ENCODE data around the gene SUPT3H.
"Not testable (repeated sequence)": the region's sequence is repeated elsewhere in the genome, so short reads cannot be mapped to it uniquely, and the experiment has no call there.

Gene SUPT3H

DNA sequence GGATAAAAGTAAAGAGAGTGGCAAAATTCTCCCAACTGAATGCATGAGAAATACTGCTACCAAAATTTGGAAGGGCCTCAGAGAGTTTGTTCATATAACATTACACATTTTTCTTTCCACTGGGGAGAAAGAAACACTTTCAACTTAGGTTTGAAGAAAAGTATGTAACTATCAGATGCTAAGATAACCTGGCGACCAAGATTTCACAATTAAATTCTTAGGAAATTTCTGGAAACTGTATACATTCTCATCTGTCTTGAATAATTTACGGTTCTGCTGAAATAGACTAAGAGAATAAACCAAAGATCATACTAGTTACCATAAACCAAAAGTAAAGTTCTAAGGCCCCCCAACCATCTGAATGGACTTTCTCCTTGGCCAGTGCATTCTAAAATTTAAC lies 462.6 kb downstream of the SUPT3H start:
- DNase-seq: no peak

DNA sequence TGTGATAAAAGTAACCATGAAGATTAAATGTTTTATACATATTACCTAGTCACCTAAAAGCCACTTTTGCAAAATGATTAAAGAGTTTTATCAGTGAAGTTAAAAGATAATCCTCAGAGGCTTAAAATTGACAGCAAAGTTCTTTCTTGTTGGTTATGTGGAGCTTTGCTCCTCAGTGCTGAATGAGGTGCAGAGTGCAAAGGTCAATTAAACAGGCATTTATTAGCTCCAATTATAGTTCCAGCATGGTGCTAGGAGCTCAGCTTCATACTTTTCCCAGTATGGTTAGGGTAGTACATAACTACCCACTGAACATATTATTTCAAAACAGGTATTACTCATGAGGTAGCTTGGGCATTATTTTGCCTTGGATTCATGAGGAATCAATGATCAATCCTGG lies 463.6 kb downstream of the SUPT3H start:
- DNase-seq: no peak

DNA sequence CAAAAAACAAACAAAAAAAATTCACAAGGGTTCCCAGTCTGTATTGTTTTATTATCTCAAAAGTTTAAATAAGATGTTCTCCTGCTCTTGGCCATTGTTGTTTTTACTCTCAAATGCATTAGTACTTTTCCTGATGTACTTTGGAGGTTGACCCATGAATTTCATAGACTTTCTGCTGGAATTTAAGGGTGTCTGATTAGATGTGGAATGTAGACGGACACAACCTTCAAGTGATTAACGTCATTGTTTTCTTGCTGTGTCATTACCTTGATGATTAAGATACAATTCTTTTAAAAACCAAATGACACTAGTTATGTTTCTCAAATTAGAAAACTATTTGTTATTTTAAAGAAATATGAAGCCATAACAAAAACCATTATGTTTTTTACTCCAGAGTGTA lies 471.0 kb downstream of the SUPT3H start:
- no peak for DNase-seq

DNA sequence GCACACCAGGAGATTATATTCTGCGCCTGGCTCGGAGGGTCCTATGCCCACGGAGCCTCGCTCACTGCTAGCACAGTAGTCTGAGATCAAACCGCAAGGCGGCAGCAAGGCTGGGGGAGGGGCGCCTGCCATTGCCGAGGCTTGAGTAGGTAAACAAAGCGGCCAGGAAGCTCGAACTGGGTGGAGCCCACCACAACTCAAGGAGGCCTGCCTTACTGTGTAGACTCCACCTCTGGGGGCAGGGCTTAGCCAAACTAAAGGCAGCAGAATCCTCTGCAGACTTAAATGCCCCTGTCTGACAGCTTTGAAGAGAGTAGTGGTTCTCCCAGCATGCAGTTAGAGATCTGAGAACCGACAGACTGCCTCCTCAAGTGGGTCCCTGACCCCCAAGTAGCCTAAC lies 477.4 kb downstream of the SUPT3H start:
- not testable (repeated sequence) for DNase-seq

DNA sequence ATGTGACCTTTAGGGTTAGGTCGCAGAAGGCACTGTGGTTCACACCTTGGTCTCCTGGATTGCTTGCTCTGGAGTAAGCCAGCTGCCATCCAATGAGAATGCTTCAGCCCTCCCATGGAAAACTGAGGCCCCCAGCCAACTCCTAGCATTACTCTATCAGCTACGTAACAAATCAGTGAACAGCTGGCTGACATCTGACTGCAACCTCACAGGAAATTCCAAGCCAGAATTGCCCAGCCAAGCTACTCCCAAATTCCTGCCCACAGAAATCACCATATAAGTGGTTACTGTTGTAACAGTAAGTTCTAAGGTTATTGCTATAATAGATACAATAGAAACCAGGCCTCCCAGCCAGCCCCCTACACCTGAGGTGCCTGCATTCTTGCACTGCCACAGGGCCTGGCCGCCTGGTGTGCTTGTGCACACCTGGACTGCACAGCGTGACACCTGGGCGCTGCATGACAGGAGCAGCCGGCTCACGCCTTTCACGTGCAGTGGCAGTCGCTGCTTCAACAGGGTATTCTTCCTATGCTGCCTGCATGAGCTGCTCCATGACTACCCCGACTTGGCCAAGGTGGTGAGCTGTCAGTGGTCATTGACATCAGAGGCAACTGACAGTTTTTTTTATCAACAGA lies 479.3 kb downstream of the SUPT3H start:
- DNase-seq: no peak

DNA sequence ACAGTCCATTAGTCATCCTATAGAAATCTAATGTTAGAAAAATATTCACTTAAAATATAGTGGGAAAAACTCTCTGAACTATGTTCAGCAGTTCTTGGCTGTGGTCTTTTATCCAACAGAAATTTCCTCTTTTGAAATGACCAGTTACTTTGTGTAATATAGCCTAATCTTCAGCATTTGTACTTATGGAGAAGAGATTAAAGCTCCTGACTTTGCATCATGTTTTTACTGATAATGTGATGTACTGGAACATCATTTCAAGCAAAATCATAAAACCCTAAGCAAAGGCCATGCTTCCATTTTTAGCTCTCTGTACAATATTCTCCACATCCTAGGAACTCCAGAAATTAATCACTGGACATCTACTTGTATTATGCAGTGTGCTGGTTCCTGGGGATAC lies 480.4 kb downstream of the SUPT3H start:
- no peak for DNase-seq

DNA sequence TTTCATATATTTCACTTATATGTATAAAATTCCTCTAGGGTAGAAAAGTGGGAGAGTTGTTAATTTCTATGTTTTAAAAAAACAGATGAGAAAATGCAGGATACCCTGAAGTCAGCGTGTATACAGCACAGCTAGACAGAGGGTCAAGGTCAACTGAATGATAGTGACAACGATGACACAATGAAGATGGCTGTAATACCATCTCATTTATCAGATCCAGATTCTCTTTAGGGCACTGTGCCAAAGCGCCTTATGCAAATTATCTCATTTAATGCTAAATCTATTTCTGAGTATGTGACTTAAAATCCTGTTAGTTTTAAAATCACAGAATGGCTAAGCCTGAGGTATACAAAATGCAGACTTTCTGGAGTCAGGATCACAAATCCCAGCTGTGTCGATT lies 481.0 kb downstream of the SUPT3H start:
- DNase-seq: no peak

DNA sequence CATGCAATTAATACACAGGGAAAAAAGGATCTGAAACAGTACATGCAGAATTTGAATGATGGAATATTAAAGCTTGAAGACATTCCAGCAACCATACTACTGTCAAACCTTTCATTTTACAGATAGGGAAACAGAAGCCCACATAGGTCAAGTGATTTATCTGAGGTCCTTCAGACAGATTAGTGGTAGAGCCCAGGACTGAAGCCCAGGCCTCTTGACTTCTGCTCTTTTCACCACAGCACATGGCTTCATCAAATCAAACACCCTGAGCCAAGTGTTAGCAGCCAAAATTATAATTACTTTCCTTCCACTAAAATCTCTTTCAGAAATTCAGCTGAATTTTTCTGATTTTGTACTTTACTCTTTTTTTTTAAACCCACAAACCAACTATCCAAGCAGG lies 485.2 kb downstream of the SUPT3H start:
- DNase-seq: no peak

DNA sequence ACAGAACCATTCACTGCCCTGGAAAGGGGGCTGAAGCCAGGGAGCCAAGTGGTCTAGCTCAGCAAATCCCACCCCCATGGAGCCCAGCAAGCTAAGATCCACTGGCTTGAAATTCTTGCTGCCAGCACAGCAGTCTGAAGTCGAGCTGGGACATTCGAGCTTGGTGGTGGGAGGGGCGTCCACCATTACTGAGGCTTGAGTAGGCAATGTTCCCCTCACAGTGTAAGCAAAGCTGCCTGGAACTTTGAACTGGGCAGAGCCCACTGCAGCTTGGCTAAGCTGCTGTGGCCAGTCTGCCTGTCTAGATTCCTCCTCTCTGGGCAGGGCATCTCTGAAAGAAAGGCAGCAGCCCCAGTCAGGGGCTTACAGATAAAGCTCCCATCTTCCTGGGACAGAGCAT lies 498.7 kb downstream of the SUPT3H start:
- DNase-seq: not testable (repeated sequence)

DNA sequence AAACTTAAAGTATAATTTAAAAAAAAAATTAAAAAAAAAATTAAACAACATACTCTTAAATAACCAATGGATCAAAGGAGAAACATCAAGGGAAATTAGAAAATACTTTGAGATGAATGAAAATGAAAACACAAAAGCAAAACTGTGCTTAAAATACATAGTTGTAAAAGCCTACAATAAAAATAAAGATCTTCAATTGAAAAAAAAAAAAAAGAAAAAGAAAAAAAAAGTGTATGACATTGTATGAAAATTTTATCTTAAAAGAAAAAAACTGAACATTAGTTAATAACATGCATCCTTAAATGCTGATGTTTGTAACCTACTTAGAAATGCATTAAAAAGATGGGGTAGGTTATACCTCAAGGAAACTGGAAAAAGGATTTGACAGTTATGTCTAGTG lies 501.1 kb downstream of the SUPT3H start:
- not testable (repeated sequence) for DNase-seq

DNA sequence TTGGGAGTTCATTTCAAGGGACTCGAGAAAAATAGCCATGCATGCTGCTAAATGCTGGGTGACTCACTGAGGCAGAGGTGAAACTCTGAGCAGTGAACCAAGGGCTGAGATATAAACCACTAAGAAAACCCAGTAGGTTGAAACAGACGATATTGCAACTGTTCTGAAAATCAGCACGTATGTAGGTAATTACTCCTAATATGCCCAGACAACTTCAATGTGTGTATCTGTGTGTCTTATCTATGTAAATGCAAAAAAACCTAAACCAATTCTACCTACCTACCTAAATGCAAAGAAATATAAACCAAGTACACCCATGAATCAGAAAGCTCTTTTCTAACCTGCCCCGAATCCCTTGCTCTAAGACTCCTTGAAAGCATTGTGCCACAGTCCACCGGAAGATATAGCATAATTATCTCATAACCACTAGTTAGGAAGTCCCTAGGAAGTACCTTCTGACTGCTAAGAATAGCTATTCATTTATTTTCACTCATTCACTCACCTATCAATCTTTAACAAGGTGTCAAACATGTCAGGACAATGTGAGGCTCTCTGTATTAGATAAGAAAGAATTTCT lies 508.3 kb downstream of the SUPT3H start:
- no peak for DNase-seq

DNA sequence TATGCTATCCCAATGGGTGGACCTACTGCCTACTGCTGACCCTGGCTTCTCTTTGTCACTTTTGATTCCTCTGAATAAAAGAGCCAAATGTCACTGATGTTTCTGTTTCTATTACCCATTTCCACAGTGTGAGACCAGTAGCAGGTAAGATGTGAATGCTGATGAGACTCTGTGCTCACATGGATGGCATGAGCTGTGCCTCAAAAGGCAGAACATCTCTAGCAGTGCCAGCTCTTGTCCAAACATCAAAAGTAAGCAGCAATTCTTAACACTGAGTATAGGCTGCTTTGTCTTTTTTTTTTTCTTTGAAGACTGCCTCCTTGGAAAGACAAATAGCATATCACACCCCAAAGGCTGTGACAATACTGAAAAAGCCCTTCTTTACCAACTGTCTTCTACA lies 508.8 kb downstream of the SUPT3H start:
- DNase-seq: no peak

DNA sequence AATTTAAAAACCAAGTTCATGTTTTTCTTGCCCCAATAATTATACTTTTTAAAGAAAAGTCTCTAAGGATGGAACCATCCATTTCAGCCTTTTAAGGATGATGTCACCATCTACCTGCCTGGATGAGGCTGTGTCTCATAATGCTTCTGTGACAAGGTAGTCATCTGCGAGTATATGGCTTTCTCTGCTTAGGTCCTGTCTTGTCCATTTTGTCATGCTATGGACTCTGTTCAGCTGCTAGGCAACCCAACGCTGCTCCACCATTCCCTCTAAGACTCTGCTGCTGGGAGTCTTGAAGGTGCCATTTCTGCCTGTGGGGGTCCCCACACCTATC lies 509.4 kb downstream of the SUPT3H start:
- DNase-seq: no peak

DNA sequence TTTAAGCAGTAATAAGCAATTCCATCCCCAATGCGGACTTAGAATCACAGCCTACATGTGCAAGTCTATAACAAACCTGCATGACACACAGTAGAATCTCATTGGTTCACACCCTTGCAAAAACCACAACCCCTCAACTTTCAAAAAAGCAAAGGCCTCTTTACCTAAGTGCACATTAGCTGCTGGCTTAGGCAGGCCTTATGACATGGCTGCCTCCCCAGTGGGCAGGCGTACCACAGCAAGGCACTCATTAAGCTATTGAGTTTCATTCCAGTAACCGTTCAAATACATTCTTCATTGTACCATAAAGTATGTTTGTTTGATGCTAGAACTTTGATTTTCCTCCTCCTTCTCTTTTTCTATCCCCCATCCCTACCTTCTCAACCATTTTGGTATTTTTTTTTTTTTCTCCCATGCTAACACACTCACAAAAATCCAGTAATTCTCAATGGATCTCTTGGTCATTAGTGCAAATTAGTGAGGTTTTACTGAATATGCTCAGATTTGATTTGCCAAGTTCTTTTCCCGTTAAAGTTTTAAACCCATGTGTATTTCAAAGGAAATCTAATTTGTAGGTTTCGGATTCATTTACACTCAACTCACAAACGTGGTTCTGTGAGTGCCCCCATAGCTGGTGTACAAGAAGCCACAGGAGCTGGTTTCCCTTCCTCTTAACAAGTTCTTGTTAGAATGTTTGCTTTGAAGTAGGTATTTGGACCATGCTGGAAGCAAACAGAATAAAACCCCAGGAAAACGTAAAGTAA lies 510.0 kb downstream of the SUPT3H start:
- DNase-seq: no peak

DNA sequence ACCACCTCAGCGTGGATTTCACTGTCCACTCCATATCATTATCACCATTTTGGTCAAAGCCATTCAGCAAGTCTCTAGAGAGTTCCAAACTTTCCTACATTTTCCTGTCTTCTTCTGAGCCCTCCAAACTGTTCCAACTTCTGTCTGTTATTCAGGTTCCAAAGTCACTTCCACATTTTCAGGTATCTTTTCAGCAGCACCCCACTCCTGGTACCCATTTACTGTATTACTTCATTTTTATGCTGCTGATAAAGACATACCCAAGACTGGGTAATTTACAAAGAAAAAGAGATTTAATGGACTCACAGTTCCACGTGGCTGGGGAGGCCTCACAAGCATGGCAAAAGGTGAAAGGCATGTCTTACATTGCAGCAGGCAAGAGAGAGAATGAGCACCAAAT lies 512.5 kb downstream of the SUPT3H start:
- not testable (repeated sequence) for DNase-seq

DNA sequence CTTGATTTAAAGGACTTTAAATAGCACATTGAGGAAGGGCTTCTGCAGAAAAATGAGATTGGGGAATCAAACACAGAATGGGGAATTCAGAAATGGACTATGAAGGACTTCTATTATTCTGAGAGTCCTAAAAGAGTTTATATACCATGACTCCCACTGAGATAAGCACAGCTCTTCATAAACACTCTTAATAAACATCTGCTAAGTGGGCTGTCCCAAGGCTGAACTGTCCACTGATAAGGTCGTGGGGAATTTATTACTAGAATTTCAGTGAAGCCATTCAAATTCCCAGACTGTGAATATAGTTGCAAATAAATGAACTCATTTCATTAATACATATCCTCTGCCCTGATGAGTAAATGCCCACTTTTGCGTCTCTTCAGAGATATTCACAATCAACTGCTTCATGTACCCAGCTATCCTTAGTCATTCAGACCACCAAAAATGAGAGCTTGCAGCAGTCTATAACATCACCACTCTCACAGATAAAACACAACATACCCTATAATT lies 517.8 kb downstream of the SUPT3H start:
- DNase-seq: no peak

DNA sequence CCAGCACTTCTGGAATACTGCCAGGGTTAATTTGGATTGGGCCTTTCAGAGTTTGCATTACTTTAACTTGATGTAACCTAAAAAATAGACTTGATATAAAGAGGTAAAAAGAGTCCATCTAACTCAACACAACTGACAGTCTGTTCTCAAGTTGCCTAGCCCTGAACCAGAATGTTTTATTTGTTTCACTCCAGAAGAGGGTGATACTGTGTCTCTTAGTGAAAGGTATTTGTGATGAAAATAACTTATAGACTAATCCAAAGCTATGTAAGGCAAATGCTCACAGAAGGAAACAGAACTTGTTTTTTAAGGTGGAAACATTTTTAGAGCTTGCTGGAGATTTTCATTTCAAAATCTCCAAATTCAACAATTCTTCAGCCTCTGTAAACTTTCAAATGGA lies 518.7 kb downstream of the SUPT3H start:
- DNase-seq: no peak

DNA sequence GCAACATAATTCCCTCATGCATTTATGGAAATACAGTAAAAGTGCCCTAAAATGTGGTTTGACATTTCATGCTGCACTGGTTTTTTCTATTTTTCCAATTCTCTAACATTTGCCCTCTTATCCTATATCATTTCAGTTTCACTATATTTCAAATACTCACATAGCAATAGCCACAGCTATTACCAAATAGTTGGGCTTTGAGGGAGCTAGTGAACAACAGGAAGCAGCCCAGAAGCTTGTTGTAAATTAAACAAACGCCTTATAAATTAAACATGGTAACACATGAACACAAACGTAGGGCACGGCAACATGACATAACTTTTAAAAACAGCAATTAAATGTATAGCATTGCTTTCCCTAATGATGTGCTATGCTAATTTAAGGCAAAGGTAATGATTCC lies 521.3 kb downstream of the SUPT3H start:
- DNase-seq: no peak

DNA sequence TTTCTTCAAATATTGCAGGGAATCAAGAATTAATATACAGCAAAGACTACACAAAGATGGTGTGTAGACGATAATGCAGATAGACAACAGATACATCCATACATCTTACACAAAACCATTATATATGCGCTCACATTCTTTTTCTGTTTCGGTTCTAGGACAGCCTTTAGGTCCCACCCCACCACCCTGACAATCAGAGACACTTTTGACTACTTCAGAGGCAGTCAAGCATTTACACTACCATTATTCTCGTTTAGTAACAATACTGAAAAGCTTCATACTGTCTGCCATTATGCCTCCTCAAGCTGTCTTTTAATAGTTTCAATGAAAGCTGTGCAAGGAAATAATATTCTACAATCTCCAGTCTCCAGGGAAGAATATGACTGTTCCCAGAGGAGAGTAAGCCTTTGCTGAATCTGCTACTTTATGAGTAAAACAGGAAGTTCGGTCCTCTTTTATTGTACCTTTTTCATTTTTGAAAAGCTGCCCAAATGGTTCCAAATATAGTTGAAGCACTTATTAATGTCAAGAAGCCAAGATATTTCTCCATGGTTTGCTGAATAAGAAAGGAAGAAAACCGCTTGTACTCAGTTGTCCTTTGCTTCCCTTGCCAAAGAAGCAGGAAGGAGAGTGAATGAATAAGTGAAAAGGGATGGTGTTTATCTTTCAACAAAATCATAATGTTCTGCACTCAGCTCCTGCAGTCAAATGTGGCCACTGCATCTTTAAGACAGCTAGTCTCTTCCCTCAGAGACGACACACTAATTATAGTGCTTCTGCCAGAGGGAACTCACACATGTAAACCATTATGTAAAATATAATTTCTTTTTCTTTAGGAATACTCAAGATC lies 521.9 kb downstream of the SUPT3H start:
- no peak for DNase-seq

DNA sequence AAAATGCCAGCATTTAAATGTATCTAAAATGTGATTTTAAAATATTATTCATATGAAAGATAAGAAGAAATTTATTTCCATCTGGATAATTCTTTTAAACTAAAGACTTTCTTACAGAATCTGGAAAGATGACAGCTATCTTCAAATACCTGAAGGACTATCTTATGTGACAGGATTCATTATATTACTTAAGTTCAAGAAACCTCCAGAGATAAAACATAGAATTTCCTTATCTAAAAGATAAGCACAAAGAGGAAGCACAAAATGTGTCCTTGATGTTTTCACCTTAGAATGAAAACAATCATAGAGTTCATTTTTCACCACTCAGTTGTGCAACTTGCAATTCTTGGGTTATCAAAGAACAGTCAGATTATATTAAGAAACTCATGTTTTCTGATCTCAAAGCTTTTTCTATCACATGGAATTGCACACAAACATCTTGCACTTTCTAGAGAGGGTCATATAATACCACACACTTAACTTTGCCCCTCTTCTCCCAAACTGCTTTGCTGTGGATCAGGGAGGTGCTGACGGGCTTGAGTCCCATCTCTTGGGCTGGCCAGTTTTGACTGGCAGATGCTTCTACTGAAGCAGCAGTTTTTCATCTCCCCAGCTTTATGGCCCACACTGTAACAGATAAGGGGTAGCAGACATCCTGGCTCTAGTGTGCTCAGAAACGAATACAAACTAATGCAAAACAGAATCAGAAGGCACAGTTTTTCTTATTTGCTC lies 522.9 kb downstream of the SUPT3H start:
- DNase-seq: no peak

DNA sequence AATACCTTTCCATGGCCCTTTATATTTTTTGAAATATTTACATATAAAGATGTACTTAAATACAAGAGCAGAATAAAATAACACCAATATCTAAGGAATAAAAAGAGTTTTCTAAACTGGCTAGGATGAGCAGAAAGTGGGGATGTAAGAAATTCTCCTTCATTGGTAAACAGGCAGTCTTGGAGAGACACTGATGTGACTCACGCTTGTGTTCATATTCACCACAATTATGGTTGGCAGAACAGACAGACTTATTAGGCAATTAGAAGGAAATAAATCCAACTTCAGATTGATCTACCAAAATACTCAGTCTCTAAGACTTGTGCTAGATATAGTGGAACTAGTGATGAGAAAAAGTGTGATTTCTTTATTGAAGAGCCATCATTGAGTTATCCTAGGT lies 526.6 kb downstream of the SUPT3H start:
- no peak for DNase-seq
